Measurements from ENCODE around the gene MTHFD2. TPM values are rescaled to one million over a fixed set of nuclear protein-coding genes. Genes with fewer than 3 reads are reported as not detected.
A peak's percentile ranks its signal among the peaks of the same experiment; 100 is the strongest.

Gene MTHFD2
- total RNA-seq, 1 experiment from 2014 or later, result 470 TPM

GRCh38 chr2:74221604-74222299 is 23.3 kb downstream of the MTHFD2 start:
- Mint-ChIP-seq H3K4me3 (ENCODE audit: unreplicated experiment) (no peak overlapping the region), H3K9me3 (ENCODE audit: unreplicated experiment) (no peaks in the 10 kb centered on the region), H3K36me3 (ENCODE audit: insufficient read depth, unreplicated experiment) (peaks cover 99% of the 10 kb centered on the region), H3K4me1 (ENCODE audit: low read depth, unreplicated experiment) (peaks cover 6% of the 10 kb centered on the region), H3K27ac (ENCODE audit: unreplicated experiment) (no peak overlapping the region), H3K27me3 (ENCODE audit: insufficient read depth, unreplicated experiment) (no peaks in the 10 kb centered on the region)
- DNase-seq, result no peak
- ChIA-PET CTCF (no interaction called here), POLR2A (no interaction called here)
- Histone ChIP-seq H3K4me3 (ENCODE audit: low read depth, low read length) (no peak overlapping the region), H3K9me3 (no peaks in the 10 kb centered on the region), H3K4me1 (no peaks in the 10 kb centered on the region), H3K27me3 (replicated peaks; ENCODE audit: control insufficient read depth, insufficient read depth, low read length) (no peaks in the 10 kb centered on the region), H3K36me3 (ENCODE audit: control insufficient read depth, insufficient read depth, low read length) (no peaks in the 10 kb centered on the region; the same call in none of the 2 replicates)
- BruUV-seq (replicated peaks), result no TSS peak
- TF ChIP-seq CTCF (IDR thresholded peaks at IDR 0.05; ENCODE audit: insufficient read depth in 1 of 2, low read depth in 1 of 2, low read length in 1 of 2, severe bottlenecking in 1 of 2, unreplicated experiment in 1 of 2), result no peak
- intact Hi-C loops (cut with micrococcal nuclease; ENCODE audit: unreplicated experiment), result no loop called here

- Histone ChIP-seq H3K4me3 (ENCODE audit: low read depth, low read length) (no peak overlapping the region), H3K36me3 (ENCODE audit: control insufficient read depth, insufficient read depth, low read length) (no peaks in the 10 kb centered on the region; the same call in none of the 2 replicates), H3K27me3 (replicated peaks; ENCODE audit: control insufficient read depth, insufficient read depth, low read length) (no peaks in the 10 kb centered on the region), H3K9me3 (no peaks in the 10 kb centered on the region), H3K4me1 (no peaks in the 10 kb centered on the region)
- no peak for TF ChIP-seq CTCF (IDR thresholded peaks at IDR 0.05; ENCODE audit: insufficient read depth in 1 of 2, low read depth in 1 of 2, low read length in 1 of 2, severe bottlenecking in 1 of 2, unreplicated experiment in 1 of 2)
- Mint-ChIP-seq H3K4me3 (ENCODE audit: unreplicated experiment) (no peak overlapping the region), H3K27me3 (ENCODE audit: insufficient read depth, unreplicated experiment) (no peaks in the 10 kb centered on the region), H3K9me3 (ENCODE audit: unreplicated experiment) (no peaks in the 10 kb centered on the region), H3K4me1 (ENCODE audit: low read depth, unreplicated experiment) (peaks cover 7% of the 10 kb centered on the region), H3K27ac (ENCODE audit: unreplicated experiment) (no peak overlapping the region), H3K36me3 (ENCODE audit: insufficient read depth, unreplicated experiment) (peaks cover 99% of the 10 kb centered on the region)
- DNase-seq, result no peak
- ChIA-PET CTCF (no interaction called here), POLR2A (no interaction called here)
- intact Hi-C loops (cut with micrococcal nuclease; ENCODE audit: unreplicated experiment), result no loop called here
- no TSS peak for BruUV-seq (replicated peaks)
Observed at GRCh38 chr2:74222300-74222650, 23.9 kb downstream of the MTHFD2 start.

GRCh38 chr2:74223941-74224770 is 25.7 kb downstream of the MTHFD2 start:
- DNase-seq, result no peak
- no TSS peak for BruUV-seq (replicated peaks)
- H3K27me3 Mint-ChIP-seq (ENCODE audit: insufficient read depth, unreplicated experiment), result no peaks in the 10 kb centered on the region
- H3K36me3 Mint-ChIP-seq (ENCODE audit: insufficient read depth, unreplicated experiment), result peaks cover 91% of the 10 kb centered on the region
- peak overlapping the region; percentile 22 for H3K27ac Mint-ChIP-seq (ENCODE audit: unreplicated experiment)
- no peak for TF ChIP-seq CTCF (IDR thresholded peaks at IDR 0.05; ENCODE audit: insufficient read depth in 1 of 2, low read depth in 1 of 2, low read length in 1 of 2, severe bottlenecking in 1 of 2, unreplicated experiment in 1 of 2)
- intact Hi-C loops (cut with micrococcal nuclease; ENCODE audit: unreplicated experiment), result no loop called here
- Histone ChIP-seq H3K9me3 (no peaks in the 10 kb centered on the region), H3K4me3 (ENCODE audit: low read depth, low read length) (no peak overlapping the region), H3K4me1 (no peaks in the 10 kb centered on the region), H3K27me3 (replicated peaks; ENCODE audit: control insufficient read depth, insufficient read depth, low read length) (no peaks in the 10 kb centered on the region), H3K36me3 (ENCODE audit: control insufficient read depth, insufficient read depth, low read length) (no peaks in the 10 kb centered on the region; the same call in 1 of the 2 replicates)
- H3K4me3 Mint-ChIP-seq (ENCODE audit: unreplicated experiment), result no peak overlapping the region
- peaks cover 7% of the 10 kb centered on the region for H3K4me1 Mint-ChIP-seq (ENCODE audit: low read depth, unreplicated experiment)
- ChIA-PET POLR2A (no interaction called here), CTCF (no interaction called here)
- no peaks in the 10 kb centered on the region for H3K9me3 Mint-ChIP-seq (ENCODE audit: unreplicated experiment)

Data from Caco-2 (cell line).